Smooth muscle cell (in vitro differentiated cells): Measurements from ENCODE around the gene SPTSSB. TPM values are rescaled to one million over a fixed set of nuclear protein-coding genes. Genes with fewer than 3 reads are reported as not detected.

Source experiments
- DNase-seq: peaks from one replicate; lab custom pipeline; 2025; ENCODE audit not compliant: unreplicated experiment; lab: John Stamatoyannopoulos, UW
- H2AFZ ChIP-seq: fragments of 200-600 bp; sonication (generic); 2 replicates; pipeline ENCODE4 v1.6.0; 2016; ENCODE audit warnings: antibody characterized with exemption, low read depth, mild to moderate bottlenecking
- H3F3A ChIP-seq: fragments of 200-600 bp; sonication (generic); 2 replicates; pipeline ENCODE4 v1.6.0; 2017; ENCODE audit warnings: antibody characterized with exemption, low read depth
- H3K27ac ChIP-seq: fragments of 200-600 bp; sonication (generic); 2 replicates; pipeline ENCODE4 v1.5.1; 2016; ENCODE audit warnings: low read depth, mild to moderate bottlenecking
- H3K27me3 ChIP-seq: fragments of 200-600 bp; sonication (generic); 2 replicates; pipeline ENCODE4 v1.6.1; 2016; ENCODE audit warnings: low read depth, mild to moderate bottlenecking
- H3K36me3 ChIP-seq: fragments of 200-600 bp; sonication (generic); 2 replicates; pipeline ENCODE4 v1.5.1; 2016; ENCODE audit warnings: low read depth
- H3K4me1 ChIP-seq: fragments of 200-600 bp; sonication (generic); 2 replicates; pipeline ENCODE4 v1.5.1; 2016; ENCODE audit warnings: low read depth
- H3K4me2 ChIP-seq: fragments of 200-600 bp; sonication (generic); 2 replicates; pipeline ENCODE4 v1.6.0; 2016; ENCODE audit warnings: mild to moderate bottlenecking
- H3K4me3 ChIP-seq: fragments of 200-600 bp; sonication (generic); 2 replicates; pipeline ENCODE4 v1.5.1; 2016; ENCODE audit warnings: mild to moderate bottlenecking
- H3K79me2 ChIP-seq: fragments of 200-600 bp; sonication (generic); 2 replicates; pipeline ENCODE4 v1.6.0; 2016; ENCODE audit warnings: low read depth, mild to moderate bottlenecking
- H3K9ac ChIP-seq: fragments of 200-600 bp; sonication (generic); 2 replicates; pipeline ENCODE4 v1.6.0; 2016; ENCODE audit warnings: low read depth
- H3K9me3 ChIP-seq: fragments of 200-600 bp; sonication (generic); replicated peaks from 2 replicates; pipeline ENCODE4 v1.5.1; 2016; ENCODE audit warnings: low read depth
- H4K20me1 ChIP-seq: fragments of 200-600 bp; sonication (generic); 2 replicates; pipeline ENCODE4 v1.6.0; 2016; ENCODE audit warnings: low read depth
- WGBS: methylation state at CpG from one replicate; pipeline ENCODE4 v1.1.7; 2016; ENCODE audit warnings: low lambda C conversion rate; 5-methylcytosine and 5-hydroxymethylcytosine counted together
- polyA plus RNA-seq: library from polyadenylated mRNA; unstranded; fragments of >200 nt; fragmentation: Nextera tagmentation; extraction: Ambion mirVana; gene quantifications from 2 replicates; pipeline ENCODE4 v1.2.1, GENCODE V29; 2016
- total RNA-seq: library from RNA; depleted of rRNA; stranded (reverse); fragments of >200 nt; gene quantifications from 2 replicates; pipeline ENCODE4 v1.2.3, GENCODE V29; 2014
- TF ChIP-seq, protein P1 (sequence below): fragments of 200-600 bp; sonication (generic); IDR thresholded peaks from 2 replicates; pipeline ENCODE4 v1.5.1; 2017; ENCODE audit warnings: borderline replicate concordance, mild to moderate bottlenecking, antibody characterized with exemption; ENCODE audit not compliant: insufficient read depth, poor library complexity, severe bottlenecking

The SPTSSB gene
- total and polyA plus RNA-seq, 2 experiments from 2014 or later: 0.41 to 1.0 TPM

DNA sequence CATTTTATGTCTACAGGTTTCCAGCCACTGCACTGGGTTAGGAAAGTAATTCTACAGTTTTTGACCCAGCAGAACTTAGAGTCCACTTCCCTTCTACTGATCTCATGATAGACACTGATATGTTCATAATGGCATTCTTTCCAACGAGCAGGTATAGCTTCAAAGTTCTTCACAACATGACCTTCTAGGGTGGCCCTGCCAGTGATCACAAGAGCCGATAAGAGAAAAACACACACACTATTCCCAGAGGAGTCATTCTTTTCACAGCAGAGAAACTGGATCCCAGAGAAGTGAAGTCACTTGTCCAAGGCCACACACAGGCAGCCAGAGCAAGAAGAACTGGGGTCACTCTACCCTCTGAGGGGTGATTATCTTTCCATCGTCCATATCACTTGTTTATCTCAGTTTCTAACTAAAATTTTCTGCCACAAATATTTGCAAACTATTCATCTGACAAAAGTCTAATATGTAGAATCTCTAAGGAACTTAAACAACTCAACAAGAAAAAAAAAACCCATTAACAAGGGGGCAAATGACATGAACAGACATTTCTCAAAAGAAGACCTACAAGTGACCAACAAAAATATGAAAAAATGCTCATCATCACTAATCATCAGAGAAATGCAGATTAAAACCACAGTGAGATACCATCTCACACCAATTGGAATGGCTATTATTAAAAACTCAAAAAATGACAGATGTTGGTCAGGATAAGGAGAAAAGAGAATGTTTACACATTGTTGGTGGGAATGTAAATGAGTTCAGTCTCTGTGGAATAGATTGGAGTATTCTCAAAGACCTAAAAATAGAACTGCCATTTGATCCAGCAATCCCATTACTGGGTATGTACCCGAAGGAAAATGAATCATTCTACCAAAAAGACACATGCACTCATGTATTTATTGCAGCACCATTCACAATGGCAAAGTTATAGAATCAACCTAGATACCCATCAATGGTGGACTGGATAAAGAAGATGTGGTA is 31.5 kb downstream of the SPTSSB start:
- Histone ChIP-seq H3K27me3 (no peaks in the 10 kb centered on the region), H3K4me3 (no peak overlapping the region), H3K36me3 (no peaks in the 10 kb centered on the region), H3K9ac (no peak overlapping the region), H3F3A (no peaks in the 10 kb centered on the region), H3K27ac (no peak overlapping the region), H3K9me3 (no peaks in the 10 kb centered on the region), H4K20me1 (no peaks in the 10 kb centered on the region), H2AFZ (no peak overlapping the region), H3K4me1 (no peaks in the 10 kb centered on the region), H3K4me2 (no peak overlapping the region), H3K79me2 (no peaks in the 10 kb centered on the region)
- WGBS: 59% methylated on average over 4 of the region's 4 CpGs
- TF ChIP-seq, protein P1, sequence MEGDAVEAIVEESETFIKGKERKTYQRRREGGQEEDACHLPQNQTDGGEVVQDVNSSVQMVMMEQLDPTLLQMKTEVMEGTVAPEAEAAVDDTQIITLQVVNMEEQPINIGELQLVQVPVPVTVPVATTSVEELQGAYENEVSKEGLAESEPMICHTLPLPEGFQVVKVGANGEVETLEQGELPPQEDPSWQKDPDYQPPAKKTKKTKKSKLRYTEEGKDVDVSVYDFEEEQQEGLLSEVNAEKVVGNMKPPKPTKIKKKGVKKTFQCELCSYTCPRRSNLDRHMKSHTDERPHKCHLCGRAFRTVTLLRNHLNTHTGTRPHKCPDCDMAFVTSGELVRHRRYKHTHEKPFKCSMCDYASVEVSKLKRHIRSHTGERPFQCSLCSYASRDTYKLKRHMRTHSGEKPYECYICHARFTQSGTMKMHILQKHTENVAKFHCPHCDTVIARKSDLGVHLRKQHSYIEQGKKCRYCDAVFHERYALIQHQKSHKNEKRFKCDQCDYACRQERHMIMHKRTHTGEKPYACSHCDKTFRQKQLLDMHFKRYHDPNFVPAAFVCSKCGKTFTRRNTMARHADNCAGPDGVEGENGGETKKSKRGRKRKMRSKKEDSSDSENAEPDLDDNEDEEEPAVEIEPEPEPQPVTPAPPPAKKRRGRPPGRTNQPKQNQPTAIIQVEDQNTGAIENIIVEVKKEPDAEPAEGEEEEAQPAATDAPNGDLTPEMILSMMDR: no peak
- no peak for DNase-seq

- Histone ChIP-seq H3F3A (no peaks in the 10 kb centered on the region), H3K9me3 (no peaks in the 10 kb centered on the region), H3K79me2 (no peaks in the 10 kb centered on the region), H4K20me1 (no peaks in the 10 kb centered on the region), H2AFZ (no peak overlapping the region), H3K36me3 (no peaks in the 10 kb centered on the region), H3K4me1 (no peaks in the 10 kb centered on the region), H3K4me2 (no peak overlapping the region), H3K9ac (no peak overlapping the region), H3K27ac (no peak overlapping the region), H3K4me3 (no peak overlapping the region), H3K27me3 (no peaks in the 10 kb centered on the region)
- DNase-seq: no peak
- TF ChIP-seq, protein P1: no peak
These were observed 34.0 kb downstream of the SPTSSB start for GRCh38 chr3:161337311-161337710.

DNA sequence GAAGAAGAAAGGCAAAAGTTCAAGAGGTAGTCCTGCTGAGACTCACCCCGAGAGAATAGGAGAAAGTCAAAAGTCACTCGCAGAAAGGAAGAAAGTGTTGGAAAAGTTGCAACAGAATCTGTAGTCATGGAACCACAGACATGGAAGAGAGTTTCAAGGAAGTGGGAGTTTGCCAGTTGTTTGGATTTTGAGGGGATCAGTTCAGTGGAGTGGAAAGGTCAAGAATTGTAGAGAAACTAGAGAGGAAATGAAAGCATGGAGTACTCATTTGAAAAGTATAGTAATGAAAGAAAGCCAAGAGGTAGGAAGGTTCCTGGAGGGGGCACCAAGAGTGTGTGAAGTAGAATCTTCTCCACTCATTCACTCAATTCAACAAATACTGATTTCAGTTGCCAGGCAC is 34.7 kb downstream of the SPTSSB start:
- Histone ChIP-seq H2AFZ (no peak overlapping the region), H3K27ac (no peak overlapping the region), H3F3A (no peaks in the 10 kb centered on the region), H3K4me1 (no peaks in the 10 kb centered on the region), H3K27me3 (no peaks in the 10 kb centered on the region), H3K4me3 (no peak overlapping the region), H3K4me2 (no peak overlapping the region), H3K36me3 (no peaks in the 10 kb centered on the region), H3K9me3 (no peaks in the 10 kb centered on the region), H4K20me1 (no peaks in the 10 kb centered on the region), H3K79me2 (no peaks in the 10 kb centered on the region), H3K9ac (no peak overlapping the region)
- no peak for DNase-seq
- TF ChIP-seq, protein P1: no peak
- WGBS: 93% methylated on average over 2 of the region's 2 CpGs
